Pulmonary artery endothelial cell (primary cell): ENCODE data around the gene SCN9A. TPM values are rescaled to one million over a fixed set of nuclear protein-coding genes. Genes with fewer than 3 reads are reported as not detected.
"Not testable (repeated sequence)": the region's sequence is repeated elsewhere in the genome, so short reads cannot be mapped to it uniquely, and the experiment has no call there.

Experiments used
- DNase-seq: peaks from one replicate; pipeline ENCODE4 v3.0.0-alpha.2; 2011; ENCODE audit warnings: low read depth, low spot score
- total RNA-seq: library from RNA; depleted of rRNA; stranded (reverse); fragments of >200 nt; gene quantifications from 2 replicates; pipeline ENCODE4 v1.2.3, GENCODE V29; 2014

SCN9A gene
- 0.11 and 0.33 TPM in 2 replicates for total RNA-seq

DNA sequence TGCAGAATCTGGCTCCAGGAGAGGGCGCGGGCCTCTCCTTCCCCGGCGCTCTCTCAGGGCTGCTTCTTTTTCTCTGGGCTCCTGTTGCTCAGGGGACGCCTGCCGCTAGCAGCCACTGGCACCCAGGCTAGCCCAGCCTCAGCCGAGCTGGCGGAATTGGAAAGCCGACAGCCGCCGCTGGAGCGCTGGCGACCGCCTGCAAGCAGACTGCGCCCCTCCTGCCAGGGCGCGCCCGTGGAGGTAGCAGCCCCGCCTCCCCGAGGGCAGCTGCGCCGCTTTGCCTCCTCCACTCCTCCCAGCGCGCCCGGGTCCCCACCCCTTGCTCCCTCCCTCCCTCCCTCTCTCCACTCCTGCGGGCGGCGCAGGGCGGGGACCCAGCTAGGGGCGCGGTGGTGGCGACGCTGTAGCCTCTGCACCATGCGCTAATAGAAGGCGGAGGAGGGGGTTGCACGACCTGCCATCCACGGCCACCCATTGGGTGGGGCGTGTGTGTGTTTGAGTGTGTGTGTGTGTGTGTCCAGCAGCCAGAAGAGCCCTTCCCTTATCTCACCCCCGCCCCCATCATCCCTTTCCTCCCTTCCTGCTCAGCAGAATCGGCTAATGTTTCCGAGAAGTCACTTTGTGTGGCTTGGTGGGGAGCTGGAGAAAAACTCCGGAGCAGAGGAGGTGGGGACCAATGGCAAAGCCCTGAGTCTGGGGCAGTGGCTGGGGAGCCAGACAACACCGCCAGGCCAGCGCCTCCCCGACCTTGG is at the start of gene SCN9A:
Gene SCN9A (minus strand): TSS at position 209 of the 752 bp plus-strand sequence. CDS start 64,188 bp downstream, outside the sequence.
- DNase-seq = no peak

DNA sequence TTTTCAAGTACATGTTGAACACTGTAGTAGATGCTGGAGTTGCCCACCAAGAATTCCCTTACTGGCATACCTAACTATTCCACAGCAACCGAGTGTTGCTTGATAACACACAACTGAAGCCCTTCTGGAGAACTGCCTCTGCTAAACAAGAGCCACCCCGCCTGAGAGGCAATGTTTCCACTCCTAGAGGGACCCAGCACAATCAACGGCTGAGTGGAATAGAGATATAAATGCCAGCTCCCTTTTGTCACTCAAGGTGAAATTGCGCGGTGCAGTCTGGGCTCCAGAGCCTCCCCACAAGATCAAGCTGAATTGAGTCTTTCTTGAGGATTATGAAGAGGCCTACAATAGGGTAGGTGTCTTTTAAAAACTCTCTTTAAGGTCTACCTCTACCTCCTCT is 49.1 kb upstream of the SCN9A start:
- no peak for DNase-seq

DNA sequence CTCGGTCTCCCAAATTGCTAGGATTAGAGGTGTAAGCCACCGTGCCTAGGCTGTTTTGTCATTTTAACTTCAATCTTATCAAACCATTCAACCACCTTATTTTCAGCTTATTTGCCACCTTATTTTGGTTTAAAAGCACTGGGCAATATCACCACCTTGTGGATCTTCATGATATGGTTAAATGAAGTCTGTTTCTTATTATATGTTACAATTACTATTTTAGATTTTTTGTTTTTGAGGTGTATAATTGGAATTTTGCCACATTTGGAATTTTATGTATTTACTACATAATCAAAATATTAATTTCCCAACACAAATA is 43.8 kb upstream of the SCN9A start:
- peak; percentile 10 for DNase-seq

DNA sequence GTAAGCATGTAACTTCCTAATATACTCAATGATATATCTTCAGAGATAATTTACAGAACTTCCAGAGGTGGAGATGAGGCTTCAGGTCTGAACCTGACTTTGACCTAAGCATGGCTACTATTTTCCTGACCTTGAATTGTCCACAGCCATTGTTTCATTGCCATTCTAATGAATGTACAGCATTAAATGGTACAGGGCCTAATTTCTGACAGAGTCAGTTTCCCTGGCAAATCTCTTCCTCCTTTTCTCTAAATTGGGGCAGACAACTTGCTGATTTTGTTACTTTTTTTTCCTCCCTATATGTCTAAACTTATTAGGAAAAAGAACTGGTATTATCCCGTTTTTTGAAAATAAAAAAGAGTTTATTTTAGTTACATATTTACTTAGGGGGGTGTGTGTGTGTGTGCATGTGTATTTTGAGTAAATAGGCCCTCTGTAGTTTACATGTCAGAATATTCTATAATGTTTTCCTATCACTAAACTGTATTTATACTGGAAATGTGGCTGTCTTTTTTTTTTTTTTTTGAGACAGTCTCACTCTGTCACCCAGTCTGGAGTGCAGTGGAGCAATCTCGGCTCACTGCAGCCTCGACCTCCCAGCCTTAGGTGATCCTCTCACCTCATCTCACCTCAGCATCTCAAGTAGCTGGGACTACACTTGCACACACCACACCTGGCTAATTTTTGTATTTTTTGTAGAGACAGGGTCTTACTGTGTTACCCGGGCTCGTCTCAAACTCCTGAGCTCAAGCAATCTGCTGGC is 43.3 kb upstream of the SCN9A start:
- DNase-seq = no peak

DNA sequence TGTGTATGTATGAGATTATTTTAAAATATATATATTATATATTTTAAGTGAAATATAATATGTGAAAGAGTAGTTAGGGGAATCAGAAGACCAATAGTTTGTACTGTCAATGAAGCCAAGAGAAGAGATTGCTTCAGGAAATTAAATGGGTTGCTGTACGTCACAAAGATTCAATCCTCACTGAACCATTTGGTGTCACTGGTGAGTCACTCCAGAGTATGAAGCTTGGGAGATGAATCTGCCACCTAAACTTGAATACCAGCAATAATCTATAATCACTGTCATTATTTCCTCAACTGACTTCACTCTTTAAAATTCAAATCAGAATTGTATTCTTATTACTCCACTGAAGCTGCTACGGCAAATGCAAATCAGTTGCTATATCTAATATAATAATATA is 41.9 kb upstream of the SCN9A start:
- no peak for DNase-seq

DNA sequence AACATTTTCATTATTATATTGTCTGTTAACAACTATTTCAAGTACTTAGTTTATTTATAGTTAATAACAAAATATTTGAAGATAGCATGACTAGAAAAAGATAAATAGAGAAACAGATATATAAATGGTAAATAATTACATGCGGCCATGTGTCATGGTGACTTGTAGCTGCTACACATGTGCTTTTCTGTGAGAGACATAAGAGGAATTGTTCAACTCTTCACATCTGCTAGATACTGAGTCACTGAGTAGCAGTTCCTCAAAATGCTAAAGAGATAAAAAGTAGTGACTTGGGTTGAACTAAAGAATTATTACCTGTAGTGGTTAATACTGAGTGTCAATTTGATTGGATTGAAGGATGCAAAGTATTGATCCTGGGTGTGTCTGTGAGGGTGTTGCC is 37.5 kb upstream of the SCN9A start:
- no peak for DNase-seq

DNA sequence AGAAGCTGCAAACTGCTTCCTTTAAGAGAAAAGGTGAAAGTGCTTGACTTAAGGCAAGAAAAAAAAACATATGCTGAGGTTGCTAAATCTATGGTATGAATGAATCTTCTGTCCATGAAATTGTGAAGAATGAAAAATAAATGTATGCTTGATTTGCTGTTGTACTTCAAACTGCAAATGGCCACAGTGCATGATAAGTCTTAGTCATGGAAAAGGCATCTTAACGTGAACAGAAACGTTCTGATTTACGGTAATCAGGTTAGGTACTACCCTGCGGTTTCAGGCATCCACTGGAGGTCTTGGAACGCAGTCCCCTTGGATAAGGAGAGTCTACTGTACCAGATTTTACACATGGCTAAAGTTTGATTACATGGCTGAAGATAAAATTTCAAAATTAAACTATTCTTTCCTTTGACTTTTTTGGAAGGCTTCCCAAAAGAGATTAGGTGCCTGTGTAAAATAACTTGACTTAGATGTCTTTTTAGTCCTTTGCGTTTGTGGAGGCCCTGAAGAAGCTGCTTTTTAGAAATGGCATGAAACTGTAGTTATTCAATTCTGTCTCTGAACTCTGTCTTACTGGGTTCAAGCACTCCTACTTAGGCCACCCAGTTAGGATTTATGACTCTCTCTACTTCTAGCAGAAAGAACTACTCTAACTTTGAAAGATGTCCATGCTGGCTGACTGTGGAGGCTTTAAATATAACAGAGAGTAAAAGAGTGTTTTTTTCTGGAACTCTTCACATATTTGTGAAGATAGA is 35.9 kb upstream of the SCN9A start:
- no peak for DNase-seq

DNA sequence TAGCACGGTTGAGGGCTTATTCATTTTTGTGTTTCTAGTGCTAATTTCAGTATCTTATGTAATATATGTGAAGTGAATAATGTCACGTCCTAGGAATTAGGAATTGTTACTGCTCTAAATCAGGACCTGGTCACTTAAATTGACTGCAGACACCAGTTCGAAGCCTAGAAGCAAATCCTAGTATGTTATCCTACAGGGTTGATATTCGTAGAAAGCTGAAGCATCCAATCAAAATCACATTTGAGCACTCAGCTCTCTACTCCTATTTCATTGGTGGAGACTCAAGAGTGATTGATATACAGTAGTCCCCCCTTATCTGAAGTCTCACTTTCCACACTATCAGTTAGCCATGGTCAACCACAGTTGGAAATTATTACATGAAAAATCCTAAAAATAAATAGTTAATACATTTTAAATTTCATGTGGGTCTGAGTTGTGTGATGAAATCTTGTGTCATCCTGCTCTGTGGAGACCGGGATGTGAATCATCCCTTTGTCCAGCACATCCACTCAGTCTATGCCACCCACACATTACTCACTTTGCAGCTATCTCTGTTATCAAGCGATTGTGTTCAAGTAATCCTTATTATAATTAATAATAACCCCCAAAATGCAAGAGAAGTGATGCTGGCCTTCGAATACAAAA is 35.2 kb upstream of the SCN9A start:
- DNase-seq = peak; percentile 19

DNA sequence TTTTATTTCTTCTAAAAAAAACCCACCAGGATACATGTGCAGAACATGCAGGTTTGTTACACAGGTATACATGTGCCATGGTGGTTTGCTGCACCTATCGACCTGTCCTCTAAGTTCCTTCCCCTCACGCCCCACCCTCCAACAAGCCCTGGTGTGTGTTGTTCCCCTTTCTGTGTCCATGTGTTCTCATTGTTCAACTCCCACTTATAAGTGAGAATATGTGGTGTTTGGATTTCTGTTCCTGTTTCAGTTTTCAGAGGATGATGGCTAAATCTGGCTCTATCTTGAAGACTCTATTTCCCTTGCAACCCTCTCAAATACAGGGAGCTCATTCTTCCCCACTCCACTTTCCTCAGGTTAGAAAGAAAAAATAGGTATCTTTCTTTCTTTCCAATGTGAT is 32.0 kb upstream of the SCN9A start:
- not testable (repeated sequence) for DNase-seq

DNA sequence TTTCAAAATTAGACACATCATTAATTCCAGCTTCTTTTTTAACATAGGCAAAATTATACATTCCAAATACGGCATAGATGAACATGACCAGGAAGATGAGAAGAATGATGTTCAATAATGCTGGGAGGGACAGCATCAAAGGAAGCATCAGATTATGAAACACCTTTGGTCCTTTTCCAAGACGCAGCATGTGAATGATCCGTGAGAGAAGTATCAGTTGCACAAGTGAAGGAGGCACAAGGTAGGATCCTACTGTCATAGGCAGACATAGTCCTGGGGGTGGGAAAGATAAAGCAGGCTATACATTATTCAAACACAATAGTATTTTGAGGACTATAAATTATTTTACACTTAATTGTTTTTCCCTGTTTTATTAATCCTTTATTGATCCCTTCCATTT is 30.6 kb upstream of the SCN9A start:
- no peak for DNase-seq

DNA sequence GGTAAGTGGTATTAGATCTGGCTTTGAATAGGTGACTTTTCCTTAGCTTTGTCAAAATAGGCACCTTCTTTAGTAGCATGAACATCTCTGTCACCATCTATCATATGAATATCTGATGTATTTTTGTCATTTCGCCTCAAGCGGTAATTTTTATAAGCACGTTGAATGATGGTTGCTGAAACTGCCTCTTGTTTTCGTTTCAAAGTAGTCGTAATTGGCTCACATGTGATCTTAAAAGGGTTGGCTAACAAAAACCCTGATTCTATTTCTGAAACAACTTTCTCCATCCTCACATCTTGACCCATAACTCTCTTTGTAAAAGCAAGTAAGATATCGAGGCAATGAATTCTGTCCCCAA is 29.8 kb upstream of the SCN9A start:
- DNase-seq = no peak

DNA sequence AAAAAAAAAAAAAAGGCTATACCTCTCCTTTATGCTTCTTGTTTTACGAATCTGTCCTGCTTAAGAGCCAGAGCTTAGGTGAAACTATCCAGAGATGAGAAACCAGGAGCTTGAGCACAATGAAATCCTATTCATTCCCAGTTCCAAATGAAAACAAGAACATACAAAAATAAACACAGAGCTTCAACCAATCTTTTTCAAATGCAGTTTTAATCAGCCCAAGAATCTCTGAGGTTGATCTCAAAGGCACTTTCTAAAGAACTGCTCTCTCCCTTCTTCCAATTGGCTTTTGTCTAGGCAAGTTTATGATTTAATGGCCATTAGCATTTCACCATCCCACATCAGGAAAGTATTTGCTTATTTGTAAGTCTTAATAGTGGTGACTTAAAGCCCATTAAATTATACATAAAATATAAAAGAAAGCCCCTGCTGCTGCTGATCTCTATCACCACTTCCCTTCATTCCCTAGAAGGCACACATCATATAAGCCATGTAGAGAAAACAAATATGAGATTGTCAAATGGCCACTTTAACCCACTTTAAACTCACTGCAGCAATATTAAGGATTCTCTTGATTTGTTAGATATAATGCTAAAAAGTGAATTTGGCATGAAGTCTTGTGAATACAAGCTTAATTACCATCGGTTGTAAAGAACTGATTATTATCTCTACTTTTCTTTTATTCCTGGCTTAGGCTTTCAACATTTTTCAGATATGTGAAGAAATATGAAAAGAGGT is 29.3 kb upstream of the SCN9A start:
- DNase-seq = no peak

DNA sequence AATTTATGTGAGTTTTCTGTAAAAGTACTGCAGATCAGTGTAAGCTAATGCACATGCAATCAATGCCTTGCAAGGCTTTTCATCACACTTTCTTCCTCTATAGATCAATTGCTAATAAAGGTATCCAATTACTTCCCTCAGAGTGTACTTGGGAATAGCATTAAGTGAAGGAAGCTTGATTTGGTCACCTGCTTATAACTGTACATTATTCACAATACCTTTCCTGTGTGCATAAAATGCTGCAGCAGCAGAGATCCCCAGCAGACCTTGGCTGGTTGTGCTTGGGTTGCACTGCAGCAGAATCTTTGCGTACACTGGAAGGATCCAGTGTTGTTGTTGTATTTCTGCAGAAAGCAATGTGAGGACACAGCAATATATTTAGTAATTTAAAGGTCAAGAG is 18.5 kb upstream of the SCN9A start:
- DNase-seq = no peak

DNA sequence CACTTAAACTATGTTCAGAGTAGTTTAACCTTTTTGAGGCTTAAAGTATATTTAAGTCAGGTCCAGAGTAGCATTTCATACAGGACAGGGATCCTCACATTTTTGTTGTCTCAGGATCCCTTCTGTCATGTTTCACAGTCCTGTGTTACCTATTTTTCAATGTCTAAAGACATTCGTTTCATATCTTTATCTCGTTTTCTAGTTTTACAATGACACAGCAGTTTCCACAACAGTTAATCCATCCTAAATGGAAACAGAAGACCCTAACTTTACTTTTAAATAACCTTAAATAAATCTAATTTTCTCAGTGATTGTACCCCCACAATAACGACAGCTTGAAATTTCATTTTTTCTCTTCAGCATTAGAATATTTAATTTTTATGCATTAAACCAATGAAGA is 17.3 kb upstream of the SCN9A start:
- no peak for DNase-seq

DNA sequence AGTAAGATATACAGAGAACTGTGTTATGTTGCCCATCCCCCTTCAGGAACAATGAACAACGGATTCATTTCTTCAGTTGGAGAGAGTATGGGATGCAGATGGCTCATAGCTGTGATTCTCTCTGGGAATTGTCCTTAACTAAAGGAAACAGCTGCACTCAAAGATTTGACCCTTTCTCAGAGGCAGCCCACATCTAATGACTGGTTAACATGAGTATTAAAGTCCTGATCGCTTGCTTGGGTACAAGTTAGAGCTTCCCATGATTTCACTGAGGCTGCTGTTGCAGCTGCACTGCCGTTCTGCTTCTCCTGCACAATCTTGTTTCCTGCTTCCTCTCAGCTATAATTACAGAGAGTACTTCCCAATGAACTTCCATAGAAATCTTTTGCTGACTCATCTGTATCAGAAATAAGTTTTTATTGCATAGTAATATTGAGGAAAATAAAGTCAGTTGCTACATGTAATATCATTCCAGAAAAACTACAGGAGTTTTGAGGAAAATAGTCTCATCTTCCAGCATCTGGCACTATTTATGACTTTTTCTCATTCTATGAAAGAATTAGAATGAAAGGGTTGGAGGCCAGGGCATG is 12.8 kb upstream of the SCN9A start:
- DNase-seq = peak; percentile 89

DNA sequence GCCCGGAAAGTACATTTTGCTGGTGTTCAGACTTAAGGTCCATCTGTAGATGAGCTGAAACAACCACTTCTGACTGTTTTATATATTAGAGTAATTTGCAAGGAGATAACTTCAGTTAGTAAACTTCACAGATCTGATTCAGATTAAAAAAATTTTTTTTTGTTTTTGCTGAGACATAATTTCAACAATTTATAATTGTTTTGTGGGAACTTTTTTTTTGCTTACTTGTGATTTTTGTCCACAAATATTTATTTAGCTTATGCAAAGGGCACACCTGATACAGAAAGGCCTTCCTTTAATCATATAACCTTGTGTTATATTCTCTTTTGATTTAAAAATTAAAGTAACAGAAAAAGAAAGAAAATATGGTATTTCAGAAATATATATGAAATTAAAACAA is 9.6 kb upstream of the SCN9A start:
- DNase-seq = no peak

DNA sequence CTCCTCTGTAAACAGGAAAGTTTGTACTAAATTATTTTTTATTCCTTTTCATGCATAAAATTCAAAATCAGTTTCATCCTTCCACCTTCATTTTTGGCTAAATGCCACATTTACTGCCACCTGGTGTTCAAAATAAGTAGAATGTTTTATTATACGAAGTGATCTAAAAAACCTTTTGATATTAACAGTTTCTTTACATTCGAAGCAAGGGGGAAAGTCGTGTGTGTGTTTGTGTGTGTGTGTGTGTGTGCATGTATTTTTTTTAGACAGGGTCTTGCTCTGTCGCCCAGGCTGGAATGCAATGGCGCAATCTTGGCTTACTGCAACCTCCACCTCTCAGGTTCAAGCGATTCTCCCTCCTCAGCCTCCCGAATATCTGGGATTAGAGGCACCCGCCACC is 9.0 kb upstream of the SCN9A start:
- DNase-seq = no peak

DNA sequence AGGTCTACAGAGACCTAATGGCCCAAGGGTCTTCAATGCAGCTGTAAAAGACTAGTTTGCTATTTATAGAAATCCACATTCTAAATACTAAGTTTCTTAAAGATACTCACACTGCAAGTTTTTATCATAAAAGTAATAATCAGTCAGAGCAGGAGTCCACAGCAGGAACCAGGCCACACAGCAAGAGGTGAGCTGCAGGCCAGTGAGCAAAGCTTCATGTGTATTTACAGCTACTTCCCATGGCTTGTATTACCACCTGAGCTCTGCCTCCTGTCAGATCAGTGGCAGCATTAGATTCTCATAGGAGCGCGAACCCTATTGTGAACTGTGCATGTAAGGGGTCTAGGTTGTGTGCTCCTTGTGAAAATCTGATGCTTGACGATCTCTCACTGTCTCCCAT is 6.7 kb upstream of the SCN9A start:
- no peak for DNase-seq

DNA sequence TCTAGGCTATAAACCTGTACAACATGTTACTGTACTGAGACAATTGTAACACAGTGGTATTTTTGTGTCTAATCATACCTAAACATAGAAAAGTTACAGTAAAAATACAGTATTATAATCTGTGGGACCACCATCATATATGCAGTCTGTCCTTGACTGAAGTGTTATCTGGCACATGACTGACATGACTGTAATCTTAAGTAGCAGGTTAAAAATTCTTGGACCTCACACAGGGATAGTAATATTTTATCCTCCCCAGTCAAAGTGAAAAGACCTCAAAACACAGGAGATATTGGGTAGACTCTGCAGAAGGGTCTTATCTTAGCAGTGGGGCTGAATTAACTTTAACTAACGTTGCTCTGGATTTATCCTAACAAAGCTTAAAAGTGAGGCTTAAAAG is 4.9 kb upstream of the SCN9A start:
- DNase-seq = no peak

DNA sequence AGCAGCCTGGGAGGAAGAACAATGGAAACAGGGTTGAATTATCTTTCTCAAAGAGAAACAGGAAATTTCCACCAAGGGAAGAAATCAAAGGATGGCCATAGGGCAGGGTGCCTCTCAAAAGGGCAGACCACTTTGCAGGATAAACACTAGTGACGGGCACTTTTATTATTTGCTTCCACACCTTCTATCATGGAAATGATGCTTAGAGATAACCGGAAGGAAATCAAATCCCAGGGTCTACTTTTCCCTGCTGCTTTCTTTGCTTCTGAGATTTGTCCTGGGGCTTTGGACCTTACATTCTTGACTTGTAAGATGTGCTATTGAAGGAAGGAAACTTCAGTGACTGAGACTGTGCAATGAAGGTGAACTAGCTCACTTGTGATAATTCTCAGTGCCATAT is 1.1 kb upstream of the SCN9A start:
- DNase-seq = no peak

DNA sequence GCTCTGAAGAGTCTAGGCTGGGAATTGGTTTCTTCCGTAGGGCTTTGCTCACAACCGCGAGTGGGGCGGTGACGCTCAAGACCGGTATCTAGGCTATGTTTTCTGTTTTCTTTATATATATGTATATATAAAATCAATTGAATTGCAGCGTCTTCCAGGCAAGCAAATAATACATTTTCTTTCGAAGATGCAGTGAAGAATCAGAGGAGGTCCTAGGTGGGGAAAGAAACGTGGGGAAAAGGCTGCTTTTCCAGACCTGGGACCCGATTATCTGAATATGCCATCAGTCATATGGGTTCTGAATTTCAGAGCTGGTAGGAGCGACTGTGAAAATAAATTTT is 714 bp upstream of the SCN9A start:
- DNase-seq = no peak
